RKO (cell line): Measurements from ENCODE around the gene GREM2.

Experiments used
- DNase-seq: peaks from one replicate; pipeline ENCODE4 v3.0.0-alpha.2; 2016; ENCODE audit warnings: low spot score

Gene GREM2

DNA sequence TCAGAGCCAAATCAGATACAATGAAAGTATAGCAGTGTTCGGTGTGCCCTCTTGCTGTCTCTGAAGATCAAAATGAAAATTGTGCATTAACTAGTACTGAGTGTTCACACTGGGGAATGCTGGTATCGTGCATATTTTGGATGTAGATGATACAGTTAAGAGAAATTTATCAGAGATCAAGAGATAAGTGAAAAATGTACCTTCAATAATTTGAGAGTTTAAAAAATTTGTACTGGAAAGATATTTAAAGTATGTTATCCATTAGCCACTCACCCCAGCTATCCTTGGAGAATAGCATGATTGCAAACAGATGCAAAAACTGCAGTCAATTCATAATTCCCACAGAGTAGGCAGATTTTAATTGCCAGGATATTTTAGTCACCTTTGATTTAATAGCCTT lies 56.4 kb downstream of the GREM2 start:
- DNase-seq = no peak

DNA sequence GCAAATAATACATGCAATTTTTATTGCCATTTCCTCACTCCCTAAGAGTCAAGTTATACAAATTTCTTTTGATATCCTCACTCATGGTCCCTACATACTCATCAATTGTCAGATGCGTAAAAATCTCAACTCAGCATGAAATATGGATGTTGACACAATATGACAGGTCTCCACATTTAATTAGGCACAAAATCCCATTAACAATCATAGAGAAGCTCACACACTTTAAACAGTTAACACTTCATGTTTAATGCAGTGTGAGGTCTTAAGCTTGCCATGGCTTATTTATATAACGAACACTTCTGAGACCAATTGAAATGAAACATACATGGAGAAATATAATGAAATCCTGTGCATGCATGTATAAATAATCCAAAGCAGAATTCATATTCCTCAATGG lies 58.6 kb downstream of the GREM2 start:
- DNase-seq = no peak

DNA sequence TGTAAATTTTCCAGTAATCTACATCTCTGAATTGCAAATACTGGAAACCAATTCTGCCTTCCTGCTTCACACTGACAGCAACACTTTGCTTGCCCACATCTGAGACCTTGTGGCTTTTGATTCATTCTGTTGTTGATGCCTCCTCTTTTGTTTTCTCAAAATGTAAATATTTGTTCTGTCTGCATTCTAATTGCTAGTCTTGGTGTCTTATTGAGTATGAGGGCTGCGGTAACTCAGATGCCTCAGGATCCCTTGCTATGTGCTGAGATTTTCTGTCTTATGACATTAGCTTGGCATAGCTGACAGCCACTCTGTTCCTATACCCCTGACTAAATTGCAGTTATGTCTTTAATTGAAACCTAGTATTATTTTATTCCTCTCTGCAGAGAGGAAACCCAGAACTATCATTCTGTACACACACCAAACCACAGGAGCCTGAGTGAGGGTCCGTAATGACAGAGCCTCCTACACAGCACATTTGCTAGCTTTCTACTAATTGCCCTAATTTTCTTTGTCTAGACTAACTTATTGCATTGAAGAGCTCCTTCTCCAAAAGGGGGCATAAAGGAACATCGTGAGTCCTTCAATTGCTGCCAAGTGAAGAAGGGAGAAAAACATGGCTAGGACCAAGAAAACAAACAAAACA lies 72.1 kb downstream of the GREM2 start:
- DNase-seq = no peak

DNA sequence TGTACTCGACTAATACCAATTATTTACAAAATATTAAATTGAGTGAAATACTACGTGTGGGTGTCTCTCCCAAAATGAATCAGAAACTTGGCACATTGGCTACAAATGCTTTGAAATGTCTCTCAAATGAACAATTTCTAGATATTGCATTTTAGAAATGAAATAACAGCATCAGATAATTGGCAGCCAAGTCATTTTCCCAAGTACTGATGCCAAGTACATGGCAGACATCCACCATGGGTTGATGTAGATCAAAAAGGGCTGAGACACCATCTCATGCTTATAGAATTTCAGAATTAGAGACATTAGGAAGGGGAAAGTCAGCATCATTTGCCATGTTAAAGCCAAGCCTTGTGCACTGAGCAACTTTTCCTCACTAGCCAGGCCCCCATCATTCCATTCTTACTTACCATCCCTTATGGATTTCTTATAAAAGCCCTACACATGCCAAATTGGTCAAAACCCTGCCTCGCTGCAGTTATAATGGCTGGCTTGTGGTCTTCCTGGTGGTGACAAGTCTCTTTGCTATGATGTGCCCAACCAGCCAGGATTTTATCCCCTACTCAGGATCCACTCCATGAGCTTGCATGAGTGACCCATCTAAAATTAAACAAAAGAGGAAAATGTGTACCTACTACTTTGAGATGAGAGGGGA lies 73.1 kb downstream of the GREM2 start:
- no peak for DNase-seq

DNA sequence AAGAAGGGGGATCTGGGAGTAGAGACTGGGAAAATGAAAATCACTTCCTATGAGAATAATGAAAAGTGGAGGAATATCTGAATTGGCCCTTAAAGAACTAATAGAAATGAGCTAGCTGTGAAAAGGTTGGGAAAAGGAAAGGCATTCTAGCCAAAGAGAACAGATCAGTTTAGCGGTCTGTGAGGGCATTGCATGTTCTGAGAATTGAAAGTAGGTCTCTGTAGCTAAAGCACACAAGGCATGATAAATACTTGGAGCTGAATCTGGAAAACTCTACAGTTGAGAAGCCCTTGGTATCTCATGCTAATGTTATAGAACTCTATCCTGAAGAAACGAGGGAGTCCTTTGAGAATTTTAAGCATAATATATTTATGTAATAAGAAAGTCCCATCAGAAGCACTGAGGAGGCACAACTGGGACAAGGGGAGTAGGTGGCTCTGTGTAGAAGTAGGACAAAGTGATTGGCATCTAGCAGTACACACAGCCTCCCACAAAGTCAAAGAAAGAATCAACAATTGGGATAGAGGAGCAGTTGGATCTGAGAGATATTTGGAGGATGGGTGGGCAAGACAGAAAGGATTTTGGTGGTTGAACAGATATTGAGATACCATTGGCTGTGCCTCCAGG lies 78.7 kb downstream of the GREM2 start:
- no peak for DNase-seq

DNA sequence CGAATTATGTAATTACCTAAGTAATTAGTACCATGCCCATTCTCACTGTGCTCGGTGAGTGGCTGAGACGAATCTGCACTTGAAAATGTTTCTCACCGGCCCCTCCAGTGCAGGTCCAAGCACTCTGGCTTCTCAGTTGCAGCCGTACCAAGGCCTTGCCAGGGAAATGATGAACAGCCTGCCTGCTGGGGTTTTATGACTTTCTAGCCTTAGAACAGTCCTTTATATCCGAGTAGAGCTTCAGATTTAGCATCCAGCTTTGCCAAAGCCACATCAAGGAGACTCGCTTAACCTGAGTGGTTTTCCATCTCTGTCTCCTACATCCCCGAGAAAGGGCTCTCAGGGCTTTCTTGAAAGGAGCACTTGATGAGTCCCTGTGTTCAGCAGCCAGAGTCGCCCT lies 83.4 kb downstream of the GREM2 start:
- DNase-seq = no peak

DNA sequence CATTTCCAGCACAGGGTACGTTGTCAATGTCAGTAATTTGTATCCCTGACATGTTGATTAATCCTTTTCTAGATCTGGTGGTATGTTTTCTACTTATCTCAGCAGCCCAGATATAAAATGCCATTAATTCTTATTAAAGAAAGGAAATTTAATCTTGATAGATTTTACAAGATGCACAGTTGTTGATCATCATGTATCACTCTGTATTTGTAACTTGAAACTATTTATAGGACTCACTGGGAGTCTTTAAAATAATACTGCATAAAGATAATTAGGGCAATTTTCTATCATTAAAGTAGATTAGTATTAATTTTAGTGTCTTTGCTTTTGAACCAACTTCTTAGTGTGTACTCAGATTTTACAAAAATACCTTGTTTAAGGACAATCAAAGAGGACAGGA lies 84.9 kb downstream of the GREM2 start:
- no peak for DNase-seq

DNA sequence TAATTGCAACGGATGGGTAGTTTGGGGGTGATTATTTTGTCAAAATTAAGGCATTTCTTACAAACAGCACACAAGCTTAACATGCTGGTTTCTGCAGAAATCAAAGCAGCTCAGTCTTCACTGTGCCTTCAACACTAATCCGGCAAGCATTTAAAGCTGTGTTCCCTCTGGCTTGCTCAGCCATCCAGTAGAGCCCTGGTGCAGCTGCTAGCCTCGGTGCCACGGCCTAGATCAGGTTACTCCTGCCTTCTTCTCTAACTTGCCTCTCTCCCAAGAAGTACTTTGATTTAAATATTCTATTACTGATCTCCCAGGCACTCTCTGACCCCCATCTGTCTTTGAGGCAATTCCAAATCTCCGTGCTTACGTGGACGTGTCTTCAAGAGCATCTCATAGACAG lies 85.6 kb downstream of the GREM2 start:
- no peak for DNase-seq

DNA sequence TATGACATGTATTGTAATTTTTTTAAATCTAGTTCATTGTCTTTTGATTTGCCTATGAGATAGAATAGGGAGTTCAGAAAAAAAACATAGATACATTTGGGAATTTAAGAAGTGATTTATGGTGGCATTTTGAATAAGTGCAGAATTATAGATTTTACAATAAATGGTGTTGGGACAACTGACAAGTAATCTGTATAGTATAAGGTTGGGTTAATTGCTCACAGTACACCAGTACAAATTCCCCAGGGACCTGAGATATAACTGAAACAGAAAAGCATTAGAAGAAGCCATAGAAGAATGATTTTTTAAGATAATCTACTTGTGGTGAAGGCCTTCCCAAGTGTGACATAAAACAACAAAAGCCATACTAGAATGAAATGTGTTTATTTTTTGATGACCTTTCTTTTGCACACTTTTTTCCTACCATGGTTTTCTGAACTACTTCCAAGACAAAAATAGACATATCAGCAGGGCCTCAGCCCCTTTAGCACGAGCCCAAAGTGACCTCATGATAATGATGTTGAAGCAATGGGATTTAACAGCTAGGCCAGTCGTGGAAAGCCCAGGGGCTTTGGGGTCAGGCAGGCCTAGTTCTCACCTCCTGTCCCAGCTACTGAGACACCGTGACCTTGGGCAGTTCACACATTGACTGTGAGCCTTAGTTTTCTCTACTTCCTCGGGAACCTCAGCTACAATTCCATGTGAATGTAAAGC lies 87.4 kb downstream of the GREM2 start:
- DNase-seq = no peak

DNA sequence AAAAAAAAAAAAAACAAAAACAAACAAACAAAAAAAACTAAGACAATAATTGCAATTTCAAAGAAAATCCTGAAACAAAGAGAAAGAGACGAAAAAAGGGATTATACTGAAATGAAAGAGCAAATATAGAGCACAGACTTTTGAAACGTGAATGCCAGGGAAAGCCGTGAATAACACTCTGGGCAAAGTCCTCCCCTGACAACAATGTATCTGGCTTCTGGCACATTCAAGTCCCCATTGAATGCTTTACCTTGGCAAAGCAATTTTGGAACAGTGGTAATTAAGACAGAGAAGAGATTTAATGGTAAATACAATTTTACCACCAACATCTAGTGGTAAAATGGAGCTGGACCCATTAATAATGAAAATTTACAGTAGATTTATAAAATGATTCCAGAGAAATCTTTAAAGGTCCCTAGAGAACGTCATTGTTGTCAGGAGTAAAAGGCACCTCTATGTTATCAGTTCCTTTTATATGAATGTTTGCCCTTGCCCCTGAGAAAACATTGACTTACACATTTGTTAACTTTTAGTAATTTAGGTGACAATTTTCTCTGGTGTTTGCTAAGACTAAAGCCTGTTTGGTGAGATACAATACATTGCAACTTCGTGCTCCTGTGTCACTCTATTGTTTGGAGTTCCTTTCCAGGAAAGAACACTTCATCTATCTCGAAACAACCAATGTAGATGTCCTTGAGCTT lies 89.7 kb downstream of the GREM2 start:
- no peak for DNase-seq

DNA sequence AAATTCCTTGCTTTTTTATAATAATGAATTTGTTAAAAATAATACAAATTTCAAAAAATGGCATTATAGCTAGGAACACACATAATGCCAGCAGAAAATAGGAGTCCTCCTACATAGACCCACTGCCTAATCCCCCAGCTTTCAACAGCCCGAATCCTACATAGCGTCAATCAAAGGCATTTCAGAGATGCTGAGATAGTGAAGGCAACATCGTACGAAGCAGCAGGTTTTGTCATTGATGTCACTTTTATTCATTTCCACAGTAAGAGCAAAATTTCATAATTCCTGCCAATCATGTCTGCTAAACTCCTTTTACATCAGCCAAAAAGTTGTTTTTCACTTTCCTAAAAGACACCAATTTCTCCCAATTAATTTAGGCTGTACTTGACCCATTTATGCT lies 94.1 kb downstream of the GREM2 start:
- no peak for DNase-seq

DNA sequence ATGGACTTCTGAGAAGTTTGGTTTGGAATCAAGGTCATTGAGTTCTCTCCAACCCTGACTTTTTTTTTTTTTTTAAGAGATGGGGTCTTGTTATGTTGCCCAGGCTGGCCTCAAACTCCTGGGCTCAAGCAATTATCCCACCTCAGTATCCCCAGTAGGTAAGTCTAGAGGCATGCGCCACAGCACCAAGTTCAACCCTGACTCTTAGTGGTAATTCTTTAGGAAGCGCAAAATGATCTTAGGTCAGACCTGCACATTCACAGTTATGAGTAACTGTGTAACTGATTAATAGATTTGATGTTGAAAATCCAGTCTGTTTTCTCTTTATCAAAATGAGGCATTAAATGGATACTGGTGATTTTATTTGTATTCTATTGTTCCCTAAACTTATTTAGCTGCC lies 95.9 kb downstream of the GREM2 start:
- DNase-seq = no peak

DNA sequence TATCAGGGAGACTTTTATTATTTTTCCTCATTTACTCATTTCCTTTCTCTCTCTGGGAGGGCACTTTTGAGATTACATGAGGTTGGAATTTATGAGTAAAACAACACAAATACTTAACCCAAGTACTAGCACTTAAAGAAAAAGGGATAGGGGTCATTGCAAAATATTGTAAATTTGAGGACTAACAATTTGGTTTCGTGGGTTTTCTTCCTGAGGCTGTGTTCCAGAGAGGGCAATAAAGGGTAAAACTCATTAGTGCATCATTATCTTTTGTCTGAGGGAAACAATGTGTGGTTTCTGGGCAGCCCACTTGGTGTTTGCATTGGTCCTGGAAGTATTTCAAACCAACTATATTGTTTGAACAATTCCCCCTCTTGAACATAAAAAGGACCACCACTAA lies 96.5 kb downstream of the GREM2 start:
- DNase-seq = no peak

DNA sequence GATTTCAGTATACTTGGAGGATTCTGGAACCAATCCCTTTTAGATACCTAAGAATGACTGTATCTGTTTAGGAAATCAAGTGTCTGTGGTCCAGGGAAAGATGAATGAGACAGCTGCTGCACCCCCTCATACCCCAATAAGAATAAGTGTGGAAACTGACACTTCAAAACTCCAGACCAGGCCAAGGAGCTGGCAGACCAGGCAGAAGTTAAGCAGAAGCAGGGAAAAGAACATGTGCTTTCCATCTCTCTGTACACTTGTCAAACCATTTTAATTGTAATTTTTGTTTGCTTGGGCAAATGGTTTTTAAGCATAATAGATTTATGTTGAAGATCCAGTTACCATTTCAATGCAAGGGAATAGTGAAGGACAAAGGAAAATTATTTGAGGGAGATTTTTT lies 100.2 kb downstream of the GREM2 start:
- no peak for DNase-seq

DNA sequence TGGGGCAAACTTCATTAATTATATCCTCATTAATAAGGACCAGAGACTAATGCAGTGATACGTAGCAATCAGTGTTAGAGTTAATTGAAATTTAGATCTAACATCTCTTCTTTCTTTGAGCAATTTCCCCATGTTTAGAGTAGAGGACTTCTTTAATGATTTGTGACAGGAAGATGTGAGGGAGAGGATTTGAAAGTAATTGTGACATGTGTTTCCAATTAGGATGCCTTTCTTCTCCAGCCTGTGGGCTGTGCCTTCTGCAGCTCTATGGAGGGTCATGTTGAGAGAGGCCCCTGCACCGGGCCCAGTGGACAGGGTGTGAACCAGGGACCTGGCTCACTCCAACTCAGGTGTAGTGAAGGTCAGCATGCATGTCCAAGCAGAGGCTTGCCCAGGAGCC lies 103.0 kb downstream of the GREM2 start:
- no peak for DNase-seq

DNA sequence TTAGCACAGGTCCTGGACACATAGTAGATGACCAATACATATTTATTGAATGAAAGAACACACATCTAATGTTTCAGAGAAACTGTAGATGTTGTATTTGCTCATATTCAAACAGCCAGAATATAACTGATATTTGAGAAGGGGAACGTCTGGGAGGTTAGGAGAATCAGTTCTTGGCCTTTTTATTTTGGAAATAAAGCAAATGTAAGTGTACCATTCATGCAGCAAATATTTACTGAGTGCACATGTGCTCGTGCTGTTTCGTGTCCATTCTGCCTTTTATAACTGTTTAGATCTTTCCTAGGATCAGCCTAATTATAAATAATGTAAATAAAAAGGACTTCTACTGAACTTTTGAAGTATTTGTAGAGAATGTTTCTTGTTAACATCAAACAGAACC lies 103.8 kb downstream of the GREM2 start:
- no peak for DNase-seq

DNA sequence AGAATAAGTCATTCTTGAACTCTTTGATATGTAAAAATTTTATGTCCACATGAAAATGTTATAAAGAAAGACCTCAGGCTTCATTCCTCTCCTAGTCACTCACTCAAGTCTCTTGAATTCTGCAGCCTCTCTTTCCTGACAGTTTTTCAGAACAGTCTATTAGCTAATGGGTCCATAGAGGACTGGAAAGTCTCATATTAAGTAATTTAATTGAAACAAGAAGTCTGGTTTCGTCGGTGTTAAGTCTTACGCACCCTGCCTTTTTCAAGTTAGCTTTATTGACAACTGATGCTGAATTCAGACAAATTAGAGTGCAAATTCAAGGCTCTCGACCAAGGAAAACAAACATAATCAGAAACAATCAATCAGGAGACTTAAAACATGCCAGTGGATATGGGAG lies 105.8 kb downstream of the GREM2 start:
- DNase-seq = no peak

DNA sequence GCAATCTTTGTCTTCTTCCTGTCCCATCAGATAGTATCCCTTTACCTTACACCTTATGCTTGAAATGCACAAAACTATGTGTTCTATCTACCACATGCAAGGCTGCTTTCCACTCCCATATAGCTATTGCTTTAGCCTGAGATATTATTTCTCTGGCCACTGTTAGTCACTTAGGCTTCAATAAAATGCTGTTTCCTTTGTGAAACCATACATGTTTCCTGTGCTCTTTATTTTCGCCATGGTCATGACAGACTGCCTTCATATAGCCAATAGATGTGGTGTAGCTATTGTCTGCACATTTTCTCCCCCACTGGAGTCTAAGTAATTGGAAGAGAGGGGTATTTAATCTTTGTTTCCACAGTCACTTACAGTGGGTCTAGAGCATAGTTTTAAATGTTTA lies 108.4 kb downstream of the GREM2 start:
- DNase-seq = no peak

DNA sequence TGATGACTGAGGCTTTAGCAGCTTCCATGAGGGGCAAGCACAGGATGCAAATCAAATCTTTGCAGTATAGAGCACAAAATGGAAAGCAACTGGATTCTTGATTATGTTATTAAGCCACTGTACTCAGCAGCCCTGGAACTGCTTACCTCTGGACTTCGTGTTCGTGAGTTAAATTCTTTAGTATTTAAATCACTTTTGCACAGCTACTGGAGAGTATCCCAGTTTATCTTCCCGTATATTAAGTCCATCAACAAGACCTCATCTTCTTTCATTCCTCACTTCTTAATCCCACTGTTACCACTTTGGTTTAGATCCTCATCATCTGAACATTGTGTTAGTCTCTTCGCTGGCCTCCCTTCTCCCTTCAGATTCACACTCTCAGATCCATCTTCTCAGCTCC lies 108.9 kb downstream of the GREM2 start:
- DNase-seq = no peak

DNA sequence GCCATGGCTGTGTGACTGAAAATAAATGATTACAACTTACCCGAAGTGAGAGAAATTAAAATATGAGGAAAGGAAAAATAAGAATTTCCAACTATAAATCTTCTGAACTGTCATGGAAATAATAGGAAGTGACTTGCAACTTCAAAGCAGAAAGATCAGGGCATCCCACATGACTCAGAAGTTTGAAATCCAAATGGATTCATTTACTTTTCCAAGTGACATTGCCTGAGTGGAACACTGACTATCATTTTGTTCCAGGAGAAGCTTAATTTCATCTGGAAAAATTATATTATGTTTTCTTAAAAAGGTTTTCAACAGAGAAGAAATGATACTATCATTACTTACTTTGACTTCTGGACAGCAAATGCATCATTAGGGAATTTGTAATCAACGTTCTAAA lies 110.8 kb downstream of the GREM2 start:
- no peak for DNase-seq

DNA sequence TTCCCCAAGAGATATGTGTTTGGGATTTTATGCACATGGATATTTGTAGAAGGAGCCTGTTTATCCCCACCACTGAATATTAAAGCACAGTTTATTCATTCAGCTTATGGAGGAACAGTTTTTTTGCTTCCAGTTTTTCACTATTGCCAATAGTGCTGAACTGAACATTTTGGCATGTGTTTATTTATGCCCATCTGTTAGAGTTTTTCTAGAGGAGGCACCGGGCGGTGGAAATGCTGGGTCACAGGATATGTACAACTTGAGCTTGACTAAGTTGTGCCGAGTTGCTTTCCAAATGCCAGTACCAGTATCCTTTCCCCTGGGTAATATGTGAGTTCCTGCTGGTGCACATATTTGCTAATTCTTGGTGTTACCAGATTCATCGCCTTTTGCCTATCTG lies 111.3 kb downstream of the GREM2 start:
- no peak for DNase-seq

DNA sequence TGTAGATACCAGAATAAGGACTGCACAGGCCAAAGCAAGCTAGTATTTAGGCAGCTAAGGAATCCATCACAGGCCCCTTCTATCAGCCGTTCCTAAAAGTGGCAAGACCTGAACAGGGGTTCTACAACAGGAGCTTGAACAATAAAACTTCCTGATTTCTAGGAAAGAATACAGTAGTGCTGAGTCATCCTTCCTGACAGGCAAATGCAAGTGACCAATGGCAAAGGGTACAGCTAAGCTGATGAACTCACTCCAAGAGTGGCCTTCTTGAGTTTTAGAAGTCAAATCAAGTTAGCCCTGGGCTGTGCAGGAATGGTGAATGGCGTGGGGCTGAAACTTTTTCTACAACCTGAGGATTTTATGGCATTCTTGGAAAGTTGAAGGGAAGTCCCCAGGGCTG lies 112.9 kb downstream of the GREM2 start:
- DNase-seq = peak; percentile 43

DNA sequence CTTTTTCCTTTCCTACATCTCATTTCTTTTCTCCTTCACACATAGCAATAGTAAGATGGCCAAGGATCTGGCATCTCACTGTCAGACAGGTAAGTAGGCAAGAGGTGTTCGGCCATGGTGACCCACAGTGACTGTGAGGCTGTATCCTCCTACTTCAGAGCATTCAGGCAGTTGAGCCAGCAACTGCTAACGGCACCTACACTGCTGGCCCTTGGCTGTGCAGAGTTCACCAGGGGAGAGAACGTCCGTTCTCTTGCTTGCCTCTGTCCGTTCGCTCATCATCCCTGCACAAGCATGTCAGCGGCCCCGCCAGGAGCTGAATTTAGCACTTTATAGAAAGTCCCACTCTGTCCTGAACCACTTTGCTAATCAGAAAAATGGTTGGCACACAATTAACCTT lies 113.6 kb downstream of the GREM2 start:
- no peak for DNase-seq
